HG03575 (cell line): Measurements from ENCODE around the gene AP2A2.

Source experiments
- ATAC-seq: cut with Tn5 transposase; IDR thresholded peaks from one replicate; pipeline ENCODE4 v1.9.1; 2021; ENCODE audit not compliant: unreplicated experiment, insufficient number of reproducible peaks, low FRiP score; ENCODE audit errors: extremely low read depth

The AP2A2 gene

DNA sequence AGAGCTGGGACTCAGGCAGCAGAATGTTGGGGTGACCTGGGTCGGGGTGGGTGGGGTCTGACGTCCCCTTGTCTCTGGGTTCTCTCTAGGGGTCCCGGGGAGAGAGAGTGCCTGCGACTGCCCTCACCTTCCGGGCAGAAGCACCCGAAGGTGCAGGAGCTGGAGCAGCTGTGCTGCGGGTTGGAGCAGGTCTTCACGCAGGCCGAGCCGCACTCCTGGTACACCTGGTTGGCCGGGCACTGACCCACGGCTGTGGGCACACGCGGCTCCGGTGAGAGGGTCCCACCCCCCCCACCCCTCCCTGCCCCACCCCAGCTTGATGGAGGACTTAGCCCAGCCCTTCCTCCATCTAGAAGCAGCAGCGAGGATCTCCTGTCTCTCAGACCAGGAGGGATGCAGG, 104.4 kb downstream of the AP2A2 start:
- no peak for ATAC-seq

GRCh38 chr11:1030556-1030955, 104.9 kb downstream of the AP2A2 start:
- ATAC-seq: no peak

GRCh38 chr11:1031121-1031899, 105.6 kb downstream of the AP2A2 start:
- ATAC-seq: no peak

DNA sequence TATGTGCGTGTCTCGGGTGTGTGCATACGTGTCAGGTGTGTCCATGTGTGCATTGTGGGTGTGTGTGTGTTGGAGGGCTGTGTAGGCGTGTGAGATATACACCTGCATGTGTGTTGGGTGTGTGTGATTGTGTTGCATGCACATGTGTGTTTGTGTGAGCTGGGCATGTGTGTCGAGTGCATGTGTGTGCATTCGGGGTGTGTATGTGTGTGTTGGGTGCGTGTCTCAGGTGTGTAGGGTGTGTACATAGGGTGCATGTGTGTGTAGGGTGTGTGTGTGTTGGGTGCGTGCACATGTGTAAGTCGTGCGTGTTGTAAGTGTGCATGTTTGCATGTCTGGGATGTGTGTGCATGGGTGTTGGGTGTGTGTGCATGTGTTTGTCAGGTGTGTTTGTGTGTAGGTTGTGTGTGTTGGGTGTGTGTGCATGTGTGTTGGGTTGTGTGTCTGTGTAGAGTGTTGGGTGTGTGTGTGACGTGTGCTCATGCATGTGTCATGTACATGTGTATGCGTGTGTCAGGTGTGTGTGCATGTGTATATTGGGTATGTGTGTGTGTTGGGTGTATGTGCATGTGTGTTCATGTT, 106.7 kb downstream of the AP2A2 start:
- no peak for ATAC-seq

GRCh38 chr11:1033016-1033798, 107.5 kb downstream of the AP2A2 start:
- no peak for ATAC-seq

DNA sequence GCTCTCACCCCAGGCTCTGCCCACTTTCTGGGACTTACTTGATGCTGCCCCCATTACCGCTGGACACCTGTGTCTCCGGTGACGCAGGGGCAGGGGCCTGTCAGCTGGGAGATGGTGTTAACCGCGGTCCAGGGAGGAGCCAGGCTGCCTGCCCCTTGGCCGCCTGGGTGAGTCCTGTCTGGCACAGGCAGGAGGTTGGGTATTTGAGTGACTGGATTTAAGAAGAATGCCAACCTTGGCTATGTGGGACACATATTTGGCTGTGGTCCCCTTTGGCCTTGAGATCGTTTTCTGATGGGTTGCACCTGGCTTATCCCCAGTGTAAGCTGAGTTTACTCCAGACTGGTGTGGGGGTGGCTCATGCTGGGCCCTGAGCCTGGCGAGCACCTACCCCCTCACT, 108.3 kb downstream of the AP2A2 start:
- no peak for ATAC-seq

DNA sequence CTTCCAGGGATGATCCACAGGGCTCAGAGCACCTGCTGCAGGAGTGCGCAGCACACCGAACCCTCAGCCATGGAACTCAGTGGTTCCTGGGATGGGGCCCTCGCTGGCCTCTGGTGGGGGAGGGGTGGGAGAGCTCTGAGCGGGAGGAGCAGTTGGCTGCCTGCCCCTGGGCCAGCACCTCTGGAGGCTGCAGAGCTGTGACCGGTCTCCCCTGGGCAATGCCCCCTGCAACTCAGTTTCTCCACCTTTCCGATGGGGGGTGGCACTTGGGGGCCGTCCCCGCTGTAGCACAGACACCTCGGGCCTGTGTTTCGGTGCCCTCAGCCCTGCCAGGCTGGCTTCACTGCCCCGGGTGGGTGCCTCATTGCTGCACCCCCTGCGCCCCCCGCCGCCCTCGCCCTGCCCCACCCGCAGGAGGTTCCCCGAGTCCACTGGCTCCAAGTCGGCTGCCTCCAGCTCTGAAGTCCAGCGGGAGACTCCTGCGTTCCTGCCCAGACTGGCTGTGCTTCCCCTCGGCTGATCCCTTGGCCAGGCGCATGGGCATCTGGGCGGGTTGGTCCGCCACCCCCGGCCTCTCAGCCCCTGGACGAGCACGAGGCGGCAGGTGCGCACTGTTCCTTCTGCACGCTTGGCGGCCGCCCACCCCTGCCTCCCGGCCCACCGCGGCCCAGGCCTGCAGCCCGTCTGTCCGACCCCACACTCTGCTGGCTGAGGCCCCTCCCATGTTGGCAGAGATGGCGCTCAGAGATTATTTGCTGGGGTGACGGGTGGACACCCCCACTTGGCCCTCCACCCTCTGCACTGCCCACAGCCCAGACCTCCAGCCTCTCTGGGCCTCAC, 109.0 kb downstream of the AP2A2 start:
- ATAC-seq: no peak

DNA sequence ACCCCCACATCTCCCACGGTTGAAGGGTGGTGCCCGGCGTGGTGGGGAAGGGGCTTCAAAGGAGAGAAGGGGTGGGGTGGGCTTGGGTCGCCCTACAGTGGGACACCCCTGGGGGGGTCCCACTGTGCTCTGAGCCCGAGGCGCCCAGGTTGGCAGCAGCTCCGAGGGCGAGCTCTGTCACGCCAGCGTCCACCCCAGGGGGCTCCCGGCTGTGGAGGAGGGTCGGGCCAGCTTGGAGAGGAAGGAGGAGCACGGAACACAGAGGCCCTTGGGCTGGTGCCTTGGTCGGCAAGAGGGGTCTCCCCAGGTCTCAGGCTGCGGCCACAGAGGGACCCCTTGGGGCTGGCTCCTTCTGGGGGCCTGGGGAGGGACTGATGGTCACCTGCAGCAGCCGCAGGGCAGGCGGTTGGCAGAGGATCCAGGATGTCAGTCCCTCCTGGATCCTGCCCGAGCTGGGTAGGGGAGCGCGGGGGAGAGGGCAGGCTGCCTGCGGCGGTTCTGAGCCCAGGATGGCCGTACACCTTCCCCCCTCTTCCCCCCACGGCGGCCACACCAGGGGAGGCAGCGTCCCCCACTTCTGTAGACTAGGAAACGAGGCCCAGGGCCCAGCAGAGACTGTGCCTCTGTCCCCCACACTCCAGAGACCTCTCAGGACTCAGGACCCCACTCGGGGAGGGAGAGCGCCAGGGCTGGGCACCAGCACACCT, 110.1 kb downstream of the AP2A2 start:
- no peak for ATAC-seq

DNA sequence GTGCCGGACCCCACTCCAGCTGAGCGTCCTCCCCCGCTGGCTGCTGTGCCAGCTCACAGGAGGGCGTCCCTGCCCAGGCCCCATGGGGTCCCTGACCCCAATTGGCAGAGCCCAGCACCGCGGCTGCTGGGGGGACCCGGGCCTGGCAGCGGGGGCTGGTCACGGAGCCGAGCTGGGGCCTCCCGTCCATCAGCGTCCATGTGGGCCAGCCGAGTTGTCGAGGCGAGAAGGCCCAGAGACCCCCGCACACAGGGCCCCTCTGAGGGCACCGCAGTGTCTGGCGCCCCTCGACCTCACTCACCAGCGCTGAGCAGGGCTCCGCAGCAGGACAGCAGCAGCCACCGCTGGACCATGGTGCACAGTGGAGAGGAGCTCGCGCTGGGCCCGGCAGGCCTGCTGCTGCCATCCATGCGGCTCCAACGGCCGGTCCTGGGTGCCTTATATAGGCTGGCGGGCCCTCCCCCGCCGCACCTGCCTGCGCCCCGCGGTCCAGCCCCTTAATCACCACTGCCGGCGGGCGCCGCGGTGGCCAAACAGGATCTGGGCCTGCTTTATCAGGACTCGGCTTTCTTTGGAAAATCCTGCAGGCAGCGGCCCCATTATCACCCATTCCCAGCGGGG, 110.7 kb downstream of the AP2A2 start, which contains the start of gene MUC6:
Gene MUC6, minus strand, starts transcription at position 416 of the 621 bp plus-strand sequence. Its CDS starts 63 bp downstream, at position 353.
- ATAC-seq: no peak

- ATAC-seq: no peak
Measured at GRCh38 chr11:1036931-1037330, 111.3 kb downstream of the AP2A2 start.

DNA sequence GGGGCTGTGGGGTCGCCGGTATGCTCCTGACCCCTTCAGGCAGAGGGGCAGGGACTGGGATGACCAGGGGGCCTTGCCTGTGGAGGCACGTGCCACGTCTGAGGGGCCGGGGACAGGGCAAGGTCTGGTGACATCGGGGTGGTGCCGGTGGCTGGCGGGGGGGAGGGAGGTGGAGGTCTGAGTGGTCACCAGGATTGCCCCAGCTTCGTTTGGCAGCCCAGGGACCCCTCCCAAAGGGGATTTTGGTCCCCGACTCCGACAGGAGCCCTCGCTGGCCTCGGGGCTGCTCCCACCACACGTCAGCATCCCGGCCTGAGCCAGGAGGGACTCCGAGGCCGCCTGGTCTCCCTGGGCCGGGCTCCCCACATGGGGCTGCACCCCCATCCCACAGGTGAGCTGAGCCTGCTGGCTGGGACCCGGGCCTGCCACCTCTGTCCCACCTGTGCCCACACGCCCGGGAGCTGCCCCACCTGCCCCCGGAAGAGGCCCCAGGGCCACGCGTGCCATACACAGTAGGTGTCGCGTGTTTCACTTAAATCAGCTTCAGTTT, 111.9 kb downstream of the AP2A2 start:
- ATAC-seq: no peak

- ATAC-seq: no peak
Measured at GRCh38 chr11:1038361-1038760, 112.7 kb downstream of the AP2A2 start.

DNA sequence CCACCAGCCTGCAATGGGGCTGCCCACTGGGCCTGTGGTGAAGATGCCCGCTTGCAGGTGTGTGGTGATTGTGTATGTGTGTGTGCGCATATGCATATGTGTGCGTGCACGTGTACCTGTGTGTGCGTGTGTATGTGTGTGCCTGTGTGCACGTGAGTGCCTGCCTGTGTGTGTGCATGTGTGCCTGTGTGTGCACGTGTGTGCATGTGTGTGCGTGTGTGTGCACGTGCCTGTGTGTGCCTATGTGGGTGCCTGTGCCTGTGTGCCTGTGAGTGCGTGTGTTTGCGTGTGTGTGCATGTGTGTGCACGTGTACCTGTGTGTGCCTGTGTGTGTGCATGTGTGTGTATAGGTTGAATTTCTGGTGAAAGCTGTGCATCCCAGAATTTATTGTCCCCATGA, 113.3 kb downstream of the AP2A2 start:
- no peak for ATAC-seq

DNA sequence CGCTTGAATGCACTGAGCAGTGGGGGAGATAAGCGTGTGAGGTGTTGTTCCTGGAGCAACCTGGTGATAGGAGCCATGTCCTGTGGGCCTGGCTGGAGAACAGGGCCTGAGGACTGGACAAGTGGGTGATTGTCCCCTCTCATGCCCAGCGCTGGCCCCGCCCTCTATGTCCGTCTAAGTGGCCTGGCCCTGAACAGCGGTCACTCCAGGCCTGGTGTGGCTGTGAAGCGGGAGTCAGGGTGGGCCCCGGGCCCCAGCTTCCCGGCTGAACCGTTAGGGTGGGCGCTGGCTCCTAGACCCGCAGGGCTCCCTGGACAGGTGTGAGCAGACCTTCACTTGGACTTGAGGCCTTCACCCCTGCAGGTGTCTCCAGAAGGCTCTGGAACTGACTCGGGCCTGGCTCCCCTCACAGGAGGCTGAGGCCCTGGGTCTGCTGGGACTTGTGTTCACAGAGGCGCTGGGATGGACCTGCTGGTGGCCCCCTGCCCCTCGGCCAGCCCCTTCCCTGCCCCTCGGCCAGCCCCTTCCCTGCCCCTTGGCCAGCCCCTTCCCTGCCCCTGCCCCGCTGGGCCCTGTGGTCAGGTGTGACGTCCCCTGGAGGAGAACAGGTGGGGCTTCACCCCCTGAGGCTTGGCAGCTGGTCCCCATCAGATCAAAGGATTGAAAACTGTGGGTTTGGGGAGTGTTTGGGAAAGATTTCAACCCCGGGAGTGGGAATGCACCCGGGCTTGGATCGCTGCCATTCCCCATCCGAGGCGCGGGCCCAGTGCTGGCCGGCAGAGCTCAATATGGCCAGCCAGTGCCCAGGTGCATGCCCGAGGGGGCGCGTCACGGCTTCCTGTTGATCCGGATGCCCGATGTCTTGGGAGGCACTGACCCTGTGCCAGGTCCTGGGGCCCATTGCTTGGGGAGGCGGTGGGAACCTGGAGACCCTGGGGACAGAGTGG, 114.1 kb downstream of the AP2A2 start:
- ATAC-seq: no peak

- ATAC-seq: no peak
Measured at GRCh38 chr11:1040428-1041148, 114.9 kb downstream of the AP2A2 start.

GRCh38 chr11:1041149-1041467, 115.4 kb downstream of the AP2A2 start:
- no peak for ATAC-seq
